Suprapubic skin (tissue), 4 donors: Measurements from ENCODE around the gene VILL. TPM values are rescaled to one million over a fixed set of nuclear protein-coding genes. Genes with fewer than 3 reads are reported as not detected.

Experiments used
- DNase-seq, 2 donors: peaks; one replicate each; pipeline ENCODE4 v3.0.0-alpha.2; 2019; ENCODE audit warnings: low spot score in 2 of 2
- H3K27ac ChIP-seq: fragments of 200-600 bp; sonication (generic); one replicate; pipeline ENCODE4 v1.5.1; 2019
- H3K27me3 ChIP-seq: fragments of 200-600 bp; sonication (generic); one replicate; pipeline ENCODE4 v1.5.1; 2019
- H3K36me3 ChIP-seq: fragments of 200-600 bp; sonication (generic); one replicate; pipeline ENCODE4 v1.5.1; 2019
- H3K4me1 ChIP-seq: fragments of 200-600 bp; sonication (generic); one replicate; pipeline ENCODE4 v1.5.1; 2019
- H3K4me3 ChIP-seq: fragments of 200-600 bp; sonication (generic); one replicate; pipeline ENCODE4 v1.5.1; 2019; ENCODE audit warnings: mild to moderate bottlenecking
- H3K9me3 ChIP-seq: fragments of 200-600 bp; sonication (generic); one replicate; pipeline ENCODE4 v1.5.1; 2019
- CTCF ChIP-seq, 2 donors: fragments of 200-600 bp in 1 of 2; fragments of 450-650 bp in 1 of 2; sonication (generic) in 1 of 2; IDR thresholded peaks; one replicate each; pipeline ENCODE4 v1.5.1; 2016 to 2019; ENCODE audit warnings: antibody characterized with exemption in 2 of 2, mild to moderate bottlenecking in 1 of 2, moderate library complexity in 1 of 2
- EP300 ChIP-seq: sonication (generic); formaldehyde crosslinking; IDR thresholded peaks from one replicate; pipeline ENCODE4 v1.6.1; 2017; ENCODE audit warnings: antibody characterized with exemption
- POLR2A ChIP-seq, 2 donors: fragments of 450-650 bp; IDR thresholded peaks; one replicate each; pipeline ENCODE4 v1.6.1; 2017; ENCODE audit warnings: antibody characterized with exemption in 2 of 2, mild to moderate bottlenecking in 2 of 2, moderate library complexity in 2 of 2
- POLR2AphosphoS5 ChIP-seq, 3 donors: sonication (generic); formaldehyde crosslinking; IDR thresholded peaks; one replicate each; pipeline ENCODE4 v1.6.1; 2017; ENCODE audit warnings: antibody characterized with exemption in 3 of 3
- WGBS: methylation state at CpG from one replicate; pipeline ENCODE4 v1.1.5; 2018; 5-methylcytosine and 5-hydroxymethylcytosine counted together
- total RNA-seq, 4 donors: library from RNA; depleted of rRNA; stranded (reverse); fragments of >200 nt; gene quantifications; one replicate each; pipeline ENCODE4 v1.1.0, GENCODE V29; 2016

Gene VILL
- total RNA-seq, 4 donors from 2014 or later: 13.2 to 16.7 (median 15.0) TPM

GRCh38 chr3:37957539-37957936, 33.0 kb upstream of the VILL start:
- WGBS: 77% methylated on average over 7 of the region's 7 CpGs
- no peaks in the 10 kb centered on the region for H3K27me3 ChIP-seq
- H3K9me3 ChIP-seq: no peaks in the 10 kb centered on the region
- H3K4me3 ChIP-seq: no peak overlapping the region
- peaks cover 13% of the 10 kb centered on the region for H3K36me3 ChIP-seq
- H3K27ac ChIP-seq: no peak overlapping the region
- H3K4me1 ChIP-seq: peaks cover 31% of the 10 kb centered on the region
- TF ChIP-seq CTCF (IDR thresholded peaks at IDR 0.05) (no peak), EP300 (no peak), POLR2AphosphoS5 (IDR thresholded peaks at IDR 0.05) (no peak), POLR2A (IDR thresholded peaks at IDR 0.05) (no peak)
- no peak for DNase-seq

- Histone ChIP-seq H3K9me3 (no peaks in the 10 kb centered on the region), H3K36me3 (peaks cover 21% of the 10 kb centered on the region), H3K27ac (peak overlapping the region; percentile 46), H3K27me3 (no peaks in the 10 kb centered on the region), H3K4me3 (no peak overlapping the region), H3K4me1 (peaks cover 17% of the 10 kb centered on the region)
- TF ChIP-seq POLR2A (IDR thresholded peaks at IDR 0.05) (no peak), POLR2AphosphoS5 (IDR thresholded peaks at IDR 0.05) (no peak), CTCF (IDR thresholded peaks at IDR 0.05) (no peak), EP300 (no peak)
- 38% methylated on average over 6 of the region's 6 CpGs for WGBS
- no peak for DNase-seq
These were observed 28.8 kb upstream of the VILL start for GRCh38 chr3:37961622-37962431.

GRCh38 chr3:37963016-37963415, 27.6 kb upstream of the VILL start:
- Histone ChIP-seq H3K27me3 (no peaks in the 10 kb centered on the region), H3K4me1 (peaks cover 15% of the 10 kb centered on the region), H3K9me3 (no peaks in the 10 kb centered on the region), H3K27ac (peak overlapping the region; percentile 29), H3K36me3 (peaks cover 21% of the 10 kb centered on the region), H3K4me3 (no peak overlapping the region)
- TF ChIP-seq POLR2A (IDR thresholded peaks at IDR 0.05) (no peak), EP300 (no peak), POLR2AphosphoS5 (IDR thresholded peaks at IDR 0.05) (no peak), CTCF (IDR thresholded peaks at IDR 0.05) (no peak)
- DNase-seq: no peak
- WGBS: 30% methylated on average over 5 of the region's 5 CpGs

GRCh38 chr3:37963635-37964034, 27.0 kb upstream of the VILL start:
- DNase-seq: no peak
- no peak overlapping the region for H3K4me3 ChIP-seq
- no peak for TF ChIP-seq CTCF (IDR thresholded peaks at IDR 0.05)
- no peak for TF ChIP-seq EP300
- no peak for TF ChIP-seq POLR2A (IDR thresholded peaks at IDR 0.05)
- no peak for TF ChIP-seq POLR2AphosphoS5 (IDR thresholded peaks at IDR 0.05)
- peaks cover 21% of the 10 kb centered on the region for H3K36me3 ChIP-seq
- no peaks in the 10 kb centered on the region for H3K27me3 ChIP-seq
- peaks cover 18% of the 10 kb centered on the region for H3K4me1 ChIP-seq
- H3K27ac ChIP-seq: no peak overlapping the region
- 88% methylated on average over 3 of the region's 3 CpGs for WGBS
- no peaks in the 10 kb centered on the region for H3K9me3 ChIP-seq

- WGBS: 97% methylated on average over 3 of the region's 3 CpGs
- Histone ChIP-seq H3K4me1 (peaks cover 23% of the 10 kb centered on the region), H3K4me3 (no peak overlapping the region), H3K27me3 (no peaks in the 10 kb centered on the region), H3K36me3 (peaks cover 21% of the 10 kb centered on the region), H3K9me3 (no peaks in the 10 kb centered on the region), H3K27ac (no peak overlapping the region)
- DNase-seq: no peak
- TF ChIP-seq POLR2A (IDR thresholded peaks at IDR 0.05): no peak
- TF ChIP-seq EP300: no peak
- no peak for TF ChIP-seq CTCF (IDR thresholded peaks at IDR 0.05)
- no peak for TF ChIP-seq POLR2AphosphoS5 (IDR thresholded peaks at IDR 0.05)
These were observed 26.4 kb upstream of the VILL start for GRCh38 chr3:37964146-37964545.
